ENCODE data around the gene DLGAP1.

The DLGAP1 gene

GRCh38 chr18:4271952-4272351 lies 183.2 kb downstream of the DLGAP1 start:
- H3K9me3 ChIP-seq (ENCODE audit: control insufficient read depth in 1 of 2, low read length in 2 of 2): no peaks in the 10 kb centered on the region
- H3K27me3 ChIP-seq (ENCODE audit: control insufficient read depth in 1 of 2, insufficient read depth in 2 of 2, low read length in 2 of 2): no peaks in the 10 kb centered on the region
- H3K4me1 ChIP-seq (ENCODE audit: control insufficient read depth in 1 of 2, insufficient read depth in 2 of 2, low read length in 2 of 2): no peaks in the 10 kb centered on the region
- H3K27ac ChIP-seq (ENCODE audit: low read depth, low read length): no peak overlapping the region
- H3K9ac ChIP-seq (ENCODE audit: low read depth in 1 of 2, low read length in 2 of 2): no peak overlapping the region
- no peak overlapping the region for H3K4me3 ChIP-seq (ENCODE audit: low read depth in 1 of 2, low read length in 2 of 2)
- no peaks in the 10 kb centered on the region for H3K36me3 ChIP-seq (ENCODE audit: control insufficient read depth in 1 of 2, insufficient read depth in 2 of 2, low read length in 2 of 2)

- Histone ChIP-seq H3K27me3 (ENCODE audit: control insufficient read depth in 1 of 2, insufficient read depth in 2 of 2, low read length in 2 of 2) (no peaks in the 10 kb centered on the region), H3K27ac (ENCODE audit: low read depth, low read length) (no peak overlapping the region), H3K9ac (ENCODE audit: low read depth in 1 of 2, low read length in 2 of 2) (no peak overlapping the region), H3K4me3 (ENCODE audit: low read depth in 1 of 2, low read length in 2 of 2) (no peak overlapping the region), H3K4me1 (ENCODE audit: control insufficient read depth in 1 of 2, insufficient read depth in 2 of 2, low read length in 2 of 2) (no peaks in the 10 kb centered on the region), H3K36me3 (ENCODE audit: control insufficient read depth in 1 of 2, insufficient read depth in 2 of 2, low read length in 2 of 2) (no peaks in the 10 kb centered on the region), H3K9me3 (ENCODE audit: control insufficient read depth in 1 of 2, low read length in 2 of 2) (no peaks in the 10 kb centered on the region)
Observed at GRCh38 chr18:4270988-4271387, 184.1 kb downstream of the DLGAP1 start.

GRCh38 chr18:4270016-4270415 lies 185.1 kb downstream of the DLGAP1 start:
- H3K9me3 ChIP-seq (ENCODE audit: control insufficient read depth in 1 of 2, low read length in 2 of 2): no peaks in the 10 kb centered on the region
- H3K4me3 ChIP-seq (ENCODE audit: low read depth in 1 of 2, low read length in 2 of 2): no peak overlapping the region
- H3K9ac ChIP-seq (ENCODE audit: low read depth in 1 of 2, low read length in 2 of 2): no peak overlapping the region
- H3K4me1 ChIP-seq (ENCODE audit: control insufficient read depth in 1 of 2, insufficient read depth in 2 of 2, low read length in 2 of 2): no peaks in the 10 kb centered on the region
- no peak overlapping the region for H3K27ac ChIP-seq (ENCODE audit: low read depth, low read length)
- H3K27me3 ChIP-seq (ENCODE audit: control insufficient read depth in 1 of 2, insufficient read depth in 2 of 2, low read length in 2 of 2): no peaks in the 10 kb centered on the region
- H3K36me3 ChIP-seq (ENCODE audit: control insufficient read depth in 1 of 2, insufficient read depth in 2 of 2, low read length in 2 of 2): no peaks in the 10 kb centered on the region

GRCh38 chr18:4267641-4268040 lies 187.5 kb downstream of the DLGAP1 start:
- H3K4me1 ChIP-seq (ENCODE audit: control insufficient read depth in 1 of 2, insufficient read depth in 2 of 2, low read length in 2 of 2): no peaks in the 10 kb centered on the region
- no peak overlapping the region for H3K4me3 ChIP-seq (ENCODE audit: low read depth in 1 of 2, low read length in 2 of 2)
- no peak overlapping the region for H3K9ac ChIP-seq (ENCODE audit: low read depth in 1 of 2, low read length in 2 of 2)
- no peak overlapping the region for H3K27ac ChIP-seq (ENCODE audit: low read depth, low read length)
- H3K27me3 ChIP-seq (ENCODE audit: control insufficient read depth in 1 of 2, insufficient read depth in 2 of 2, low read length in 2 of 2): no peaks in the 10 kb centered on the region
- H3K9me3 ChIP-seq (ENCODE audit: control insufficient read depth in 1 of 2, low read length in 2 of 2): no peaks in the 10 kb centered on the region
- no peaks in the 10 kb centered on the region for H3K36me3 ChIP-seq (ENCODE audit: control insufficient read depth in 1 of 2, insufficient read depth in 2 of 2, low read length in 2 of 2)

- Histone ChIP-seq H3K36me3 (ENCODE audit: control insufficient read depth in 1 of 2, insufficient read depth in 2 of 2, low read length in 2 of 2) (no peaks in the 10 kb centered on the region), H3K9me3 (ENCODE audit: control insufficient read depth in 1 of 2, low read length in 2 of 2) (no peaks in the 10 kb centered on the region), H3K27ac (ENCODE audit: low read depth, low read length) (no peak overlapping the region), H3K4me1 (ENCODE audit: control insufficient read depth in 1 of 2, insufficient read depth in 2 of 2, low read length in 2 of 2) (no peaks in the 10 kb centered on the region), H3K4me3 (ENCODE audit: low read depth in 1 of 2, low read length in 2 of 2) (no peak overlapping the region), H3K9ac (ENCODE audit: low read depth in 1 of 2, low read length in 2 of 2) (no peak overlapping the region), H3K27me3 (ENCODE audit: control insufficient read depth in 1 of 2, insufficient read depth in 2 of 2, low read length in 2 of 2) (no peaks in the 10 kb centered on the region)
Observed at GRCh38 chr18:4264347-4264791, 190.7 kb downstream of the DLGAP1 start.

- no peak overlapping the region for H3K27ac ChIP-seq (ENCODE audit: low read depth, low read length)
- no peaks in the 10 kb centered on the region for H3K36me3 ChIP-seq (ENCODE audit: control insufficient read depth in 1 of 2, insufficient read depth in 2 of 2, low read length in 2 of 2)
- no peaks in the 10 kb centered on the region for H3K27me3 ChIP-seq (ENCODE audit: control insufficient read depth in 1 of 2, insufficient read depth in 2 of 2, low read length in 2 of 2)
- H3K4me3 ChIP-seq (ENCODE audit: low read depth in 1 of 2, low read length in 2 of 2): no peak overlapping the region
- no peak overlapping the region for H3K9ac ChIP-seq (ENCODE audit: low read depth in 1 of 2, low read length in 2 of 2)
- no peaks in the 10 kb centered on the region for H3K4me1 ChIP-seq (ENCODE audit: control insufficient read depth in 1 of 2, insufficient read depth in 2 of 2, low read length in 2 of 2)
- H3K9me3 ChIP-seq (ENCODE audit: control insufficient read depth in 1 of 2, low read length in 2 of 2): no peaks in the 10 kb centered on the region
Observed at GRCh38 chr18:4260107-4260506, 195.0 kb downstream of the DLGAP1 start.

- Histone ChIP-seq H3K36me3 (ENCODE audit: control insufficient read depth in 1 of 2, insufficient read depth in 2 of 2, low read length in 2 of 2) (no peaks in the 10 kb centered on the region), H3K27ac (ENCODE audit: low read depth, low read length) (no peak overlapping the region), H3K9me3 (ENCODE audit: control insufficient read depth in 1 of 2, low read length in 2 of 2) (no peaks in the 10 kb centered on the region), H3K4me3 (ENCODE audit: low read depth in 1 of 2, low read length in 2 of 2) (no peak overlapping the region), H3K4me1 (ENCODE audit: control insufficient read depth in 1 of 2, insufficient read depth in 2 of 2, low read length in 2 of 2) (no peaks in the 10 kb centered on the region), H3K27me3 (ENCODE audit: control insufficient read depth in 1 of 2, insufficient read depth in 2 of 2, low read length in 2 of 2) (no peaks in the 10 kb centered on the region), H3K9ac (ENCODE audit: low read depth in 1 of 2, low read length in 2 of 2) (no peak overlapping the region)
Observed at GRCh38 chr18:4256766-4257417, 198.2 kb downstream of the DLGAP1 start.

GRCh38 chr18:4254840-4255239 lies 200.3 kb downstream of the DLGAP1 start:
- no peaks in the 10 kb centered on the region for H3K9me3 ChIP-seq (ENCODE audit: control insufficient read depth in 1 of 2, low read length in 2 of 2)

GRCh38 chr18:4252829-4253228 lies 202.3 kb downstream of the DLGAP1 start:
- Histone ChIP-seq H3K4me1 (ENCODE audit: control insufficient read depth in 1 of 2, insufficient read depth in 2 of 2, low read length in 2 of 2) (no peaks in the 10 kb centered on the region), H3K9ac (ENCODE audit: low read depth in 1 of 2, low read length in 2 of 2) (no peak overlapping the region), H3K9me3 (ENCODE audit: control insufficient read depth in 1 of 2, low read length in 2 of 2) (no peaks in the 10 kb centered on the region), H3K27me3 (ENCODE audit: control insufficient read depth in 1 of 2, insufficient read depth in 2 of 2, low read length in 2 of 2) (no peaks in the 10 kb centered on the region), H3K27ac (ENCODE audit: low read depth, low read length) (no peak overlapping the region), H3K4me3 (ENCODE audit: low read depth in 1 of 2, low read length in 2 of 2) (no peak overlapping the region), H3K36me3 (ENCODE audit: control insufficient read depth in 1 of 2, insufficient read depth in 2 of 2, low read length in 2 of 2) (no peaks in the 10 kb centered on the region)

More at GRCh38 chr18:4254840-4255239, 200.3 kb downstream of the DLGAP1 start:
- no peak overlapping the region for H3K9ac ChIP-seq (ENCODE audit: low read depth in 1 of 2, low read length in 2 of 2)
- no peak overlapping the region for H3K4me3 ChIP-seq (ENCODE audit: low read depth in 1 of 2, low read length in 2 of 2)
- H3K27ac ChIP-seq (ENCODE audit: low read depth, low read length): no peak overlapping the region
- no peaks in the 10 kb centered on the region for H3K36me3 ChIP-seq (ENCODE audit: control insufficient read depth in 1 of 2, insufficient read depth in 2 of 2, low read length in 2 of 2)
- no peaks in the 10 kb centered on the region for H3K27me3 ChIP-seq (ENCODE audit: control insufficient read depth in 1 of 2, insufficient read depth in 2 of 2, low read length in 2 of 2)
- H3K4me1 ChIP-seq (ENCODE audit: control insufficient read depth in 1 of 2, insufficient read depth in 2 of 2, low read length in 2 of 2): no peaks in the 10 kb centered on the region

GRCh38 chr18:4251873-4252272 lies 203.2 kb downstream of the DLGAP1 start:
- no peaks in the 10 kb centered on the region for H3K9me3 ChIP-seq (ENCODE audit: control insufficient read depth in 1 of 2, low read length in 2 of 2)
- H3K36me3 ChIP-seq (ENCODE audit: control insufficient read depth in 1 of 2, insufficient read depth in 2 of 2, low read length in 2 of 2): no peaks in the 10 kb centered on the region
- no peak overlapping the region for H3K4me3 ChIP-seq (ENCODE audit: low read depth in 1 of 2, low read length in 2 of 2)
- no peak overlapping the region for H3K9ac ChIP-seq (ENCODE audit: low read depth in 1 of 2, low read length in 2 of 2)
- H3K27ac ChIP-seq (ENCODE audit: low read depth, low read length): no peak overlapping the region
- H3K27me3 ChIP-seq (ENCODE audit: control insufficient read depth in 1 of 2, insufficient read depth in 2 of 2, low read length in 2 of 2): no peaks in the 10 kb centered on the region
- H3K4me1 ChIP-seq (ENCODE audit: control insufficient read depth in 1 of 2, insufficient read depth in 2 of 2, low read length in 2 of 2): no peaks in the 10 kb centered on the region

GRCh38 chr18:4251206-4251605 lies 203.9 kb downstream of the DLGAP1 start:
- no peaks in the 10 kb centered on the region for H3K36me3 ChIP-seq (ENCODE audit: control insufficient read depth in 1 of 2, insufficient read depth in 2 of 2, low read length in 2 of 2)
- no peak overlapping the region for H3K27ac ChIP-seq (ENCODE audit: low read depth, low read length)
- H3K9ac ChIP-seq (ENCODE audit: low read depth in 1 of 2, low read length in 2 of 2): no peak overlapping the region
- no peaks in the 10 kb centered on the region for H3K9me3 ChIP-seq (ENCODE audit: control insufficient read depth in 1 of 2, low read length in 2 of 2)
- H3K4me1 ChIP-seq (ENCODE audit: control insufficient read depth in 1 of 2, insufficient read depth in 2 of 2, low read length in 2 of 2): no peaks in the 10 kb centered on the region
- H3K27me3 ChIP-seq (ENCODE audit: control insufficient read depth in 1 of 2, insufficient read depth in 2 of 2, low read length in 2 of 2): no peaks in the 10 kb centered on the region
- no peak overlapping the region for H3K4me3 ChIP-seq (ENCODE audit: low read depth in 1 of 2, low read length in 2 of 2)

Data from duodenal mucosa (tissue), 2 donors.